HFFc6 (cell line): ENCODE measurements around the gene NUDT22. TPM values are rescaled to one million over a fixed set of nuclear protein-coding genes. Genes with fewer than 3 reads are reported as not detected.

Experiments used
- DNase-seq: peaks from one replicate; pipeline ENCODE4 v3.0.0-alpha.2; 2018
- H3K27ac Mint-ChIP-seq: 2 replicates; pipeline ENCODE4 v1.8.0; 2020; ENCODE audit warnings: mild to moderate bottlenecking, mixed read lengths
- H3K27me3 Mint-ChIP-seq: 2 replicates; pipeline ENCODE4 v1.8.0; 2021; ENCODE audit warnings: mild to moderate bottlenecking, moderate library complexity, mixed read lengths; ENCODE audit not compliant: insufficient read depth
- H3K36me3 Mint-ChIP-seq: 2 replicates; pipeline ENCODE4 v1.8.0; 2021; ENCODE audit warnings: low read depth, mixed read lengths
- H3K4me1 Mint-ChIP-seq: 2 replicates; pipeline ENCODE4 v1.8.0; 2020; ENCODE audit warnings: low read depth, mixed read lengths
- H3K4me3 Mint-ChIP-seq: 2 replicates; pipeline ENCODE4 v1.8.0; 2020; ENCODE audit warnings: mild to moderate bottlenecking, moderate library complexity, mixed read lengths
- H3K9me3 Mint-ChIP-seq: 2 replicates; pipeline ENCODE4 v1.8.0; 2020; ENCODE audit warnings: mild to moderate bottlenecking, mixed read lengths
- CTCF ChIP-seq: fragments of 200-600 bp; sonication (generic); IDR thresholded peaks from 2 replicates; pipeline ENCODE4 v1.5.0; 2021; ENCODE audit warnings: antibody characterized with exemption, mild to moderate bottlenecking
- total RNA-seq, 6 experiments: library from RNA; stranded (reverse); fragmentation: NEBNext Ultra II Directional; extraction: Animal tissue kit (Norgen Biotek cat#: 25700); gene quantifications; 2 replicates in 1 of 6; 3 replicates in 5 of 6; pipeline ENCODE4 v1.2.3, GENCODE V29; 2021

The NUDT22 gene
- total RNA-seq, 6 experiments from 2014 or later: 46.6 to 57.7 (median 53.7) TPM

GRCh38 chr11:64261556-64262080 lies 35.5 kb downstream of the NUDT22 start:
- TF ChIP-seq CTCF: no peak
- Mint-ChIP-seq H3K36me3 (peaks cover 39% of the 10 kb centered on the region), H3K9me3 (no peaks in the 10 kb centered on the region), H3K27me3 (peaks cover 6% of the 10 kb centered on the region), H3K4me1 (peaks cover 21% of the 10 kb centered on the region), H3K27ac (no peak overlapping the region), H3K4me3 (no peak overlapping the region)
- no peak for DNase-seq

- Mint-ChIP-seq H3K4me3 (no peak overlapping the region), H3K36me3 (peaks cover 39% of the 10 kb centered on the region), H3K27me3 (peaks cover 6% of the 10 kb centered on the region), H3K4me1 (peaks cover 22% of the 10 kb centered on the region), H3K9me3 (no peaks in the 10 kb centered on the region), H3K27ac (peak overlapping the region; percentile 84)
- no peak for TF ChIP-seq CTCF
- DNase-seq: no peak
These were observed 36.4 kb downstream of the NUDT22 start for GRCh38 chr11:64262271-64263002.

- Mint-ChIP-seq H3K36me3 (peaks cover 41% of the 10 kb centered on the region), H3K4me3 (no peak overlapping the region), H3K27me3 (peaks cover 5% of the 10 kb centered on the region), H3K9me3 (no peaks in the 10 kb centered on the region), H3K27ac (peak overlapping the region; percentile 84), H3K4me1 (peaks cover 31% of the 10 kb centered on the region)
- no peak; the same call in 1 of the 2 replicates for TF ChIP-seq CTCF
- DNase-seq: peak; percentile 47
These were observed 37.2 kb downstream of the NUDT22 start for GRCh38 chr11:64263021-64263946.

DNA sequence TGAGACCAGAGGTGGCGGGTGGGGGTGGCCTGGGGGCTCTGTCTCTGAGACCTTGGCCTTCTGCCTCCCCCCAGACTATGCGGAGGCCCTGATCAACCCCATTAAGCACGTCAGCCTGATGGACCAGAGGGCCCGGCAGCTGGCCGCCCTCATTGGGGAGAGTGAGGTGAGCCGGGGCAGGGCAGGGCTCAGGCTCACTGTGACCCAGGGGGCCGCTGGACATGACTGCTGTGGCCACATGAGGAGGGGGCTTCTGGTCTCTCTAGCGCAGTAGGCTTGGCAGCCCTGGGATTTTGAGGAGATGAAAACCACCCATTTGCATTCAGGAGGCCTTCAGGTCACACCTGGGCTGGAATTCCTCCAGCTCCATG lies 37.9 kb downstream of the NUDT22 start:
- Mint-ChIP-seq H3K4me3 (no peak overlapping the region), H3K27ac (no peak overlapping the region), H3K27me3 (peaks cover 9% of the 10 kb centered on the region), H3K36me3 (peaks cover 42% of the 10 kb centered on the region), H3K4me1 (peaks cover 37% of the 10 kb centered on the region), H3K9me3 (no peaks in the 10 kb centered on the region)
- no peak for DNase-seq
- TF ChIP-seq CTCF: no peak

- peaks cover 39% of the 10 kb centered on the region for H3K36me3 Mint-ChIP-seq
- no peak overlapping the region for H3K4me3 Mint-ChIP-seq
- no peaks in the 10 kb centered on the region for H3K9me3 Mint-ChIP-seq
- H3K27me3 Mint-ChIP-seq: peaks cover 12% of the 10 kb centered on the region
- H3K4me1 Mint-ChIP-seq: peaks cover 40% of the 10 kb centered on the region
- no peak for DNase-seq
- no peak for TF ChIP-seq CTCF
- H3K27ac Mint-ChIP-seq: no peak overlapping the region
These were observed 38.3 kb downstream of the NUDT22 start for GRCh38 chr11:64264371-64264852.
